ENCODE measurements around the gene CLSTN2.

GRCh38 chr3:139897759-139898158 lies 37.2 kb upstream of the CLSTN2 start:
- TF ChIP-seq CTCF (conservative IDR thresholded peaks at IDR 0.05) (no peak), EZH2 (IDR thresholded peaks at IDR 0.05; ENCODE audit: low read depth) (no peak)

Data from PC-9 (cell line).